ENCODE results near the gene SUPT5H.
"Not testable (repeated sequence)": the region's sequence is repeated elsewhere in the genome, so short reads cannot be mapped to it uniquely, and the experiment has no call there.

SUPT5H gene

GRCh38 chr19:39426170-39426569 is 19.2 kb upstream of the SUPT5H start:
- no peak for DNase-seq

DNA sequence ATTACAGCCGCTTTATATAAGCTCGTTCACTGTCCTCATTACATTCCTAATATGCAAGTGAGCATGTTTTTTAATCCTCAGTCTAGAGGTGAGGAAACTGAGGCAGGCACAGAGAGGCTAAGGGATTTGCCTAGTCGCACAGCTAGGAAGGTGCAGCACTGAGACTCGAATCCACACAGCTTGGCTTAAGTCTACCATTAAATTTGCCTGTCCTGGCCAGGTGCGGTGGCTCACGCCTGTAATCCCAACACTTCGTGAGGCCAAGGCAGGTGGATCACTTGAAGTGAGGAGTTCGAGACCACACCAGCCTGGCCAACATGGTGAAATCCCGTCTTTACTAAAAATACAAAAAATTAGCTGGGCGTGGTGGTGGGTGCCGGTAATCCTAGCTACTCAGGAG is 17.7 kb upstream of the SUPT5H start:
- DNase-seq = no peak

DNA sequence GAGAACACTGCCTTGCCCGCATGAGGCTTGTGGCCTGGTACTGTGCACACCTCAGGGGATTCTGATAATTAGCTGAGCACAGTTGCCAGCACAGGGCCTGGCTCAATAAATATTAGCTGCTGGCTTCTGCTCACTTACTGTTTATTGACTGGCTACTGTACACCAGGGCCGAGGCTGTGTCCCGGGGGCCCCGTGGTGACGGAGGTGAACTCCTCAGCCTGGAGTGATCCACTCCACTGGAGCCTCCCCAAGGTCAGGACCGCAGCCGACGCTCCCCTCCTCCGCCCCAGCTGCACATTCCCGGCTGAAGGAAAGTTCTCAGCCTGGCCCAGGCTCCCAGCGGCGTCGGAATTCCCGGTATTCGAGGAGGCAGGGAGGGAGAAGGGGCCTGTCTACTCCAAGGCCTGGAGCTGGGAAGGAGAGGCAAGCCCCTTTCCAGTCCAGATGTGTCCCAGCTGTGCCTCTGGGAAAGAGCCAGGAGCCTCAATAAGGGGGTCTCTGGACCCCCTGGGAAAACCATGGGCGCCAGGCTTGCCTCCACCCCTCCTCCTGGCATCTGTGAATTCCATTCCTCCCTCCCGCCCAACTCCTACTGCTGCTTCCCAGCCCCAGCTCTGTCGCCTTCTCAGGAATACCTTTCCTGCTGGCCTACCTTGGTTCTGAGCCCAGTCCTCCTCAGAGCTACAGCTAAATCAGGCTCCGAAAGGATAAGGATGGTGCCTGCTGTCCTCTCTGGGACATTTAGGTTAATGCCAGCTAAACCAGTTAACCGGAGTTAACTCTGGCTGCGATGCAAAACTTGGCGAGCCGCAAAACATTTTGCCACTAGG is 16.9 kb upstream of the SUPT5H start:
- DNase-seq = no peak

DNA sequence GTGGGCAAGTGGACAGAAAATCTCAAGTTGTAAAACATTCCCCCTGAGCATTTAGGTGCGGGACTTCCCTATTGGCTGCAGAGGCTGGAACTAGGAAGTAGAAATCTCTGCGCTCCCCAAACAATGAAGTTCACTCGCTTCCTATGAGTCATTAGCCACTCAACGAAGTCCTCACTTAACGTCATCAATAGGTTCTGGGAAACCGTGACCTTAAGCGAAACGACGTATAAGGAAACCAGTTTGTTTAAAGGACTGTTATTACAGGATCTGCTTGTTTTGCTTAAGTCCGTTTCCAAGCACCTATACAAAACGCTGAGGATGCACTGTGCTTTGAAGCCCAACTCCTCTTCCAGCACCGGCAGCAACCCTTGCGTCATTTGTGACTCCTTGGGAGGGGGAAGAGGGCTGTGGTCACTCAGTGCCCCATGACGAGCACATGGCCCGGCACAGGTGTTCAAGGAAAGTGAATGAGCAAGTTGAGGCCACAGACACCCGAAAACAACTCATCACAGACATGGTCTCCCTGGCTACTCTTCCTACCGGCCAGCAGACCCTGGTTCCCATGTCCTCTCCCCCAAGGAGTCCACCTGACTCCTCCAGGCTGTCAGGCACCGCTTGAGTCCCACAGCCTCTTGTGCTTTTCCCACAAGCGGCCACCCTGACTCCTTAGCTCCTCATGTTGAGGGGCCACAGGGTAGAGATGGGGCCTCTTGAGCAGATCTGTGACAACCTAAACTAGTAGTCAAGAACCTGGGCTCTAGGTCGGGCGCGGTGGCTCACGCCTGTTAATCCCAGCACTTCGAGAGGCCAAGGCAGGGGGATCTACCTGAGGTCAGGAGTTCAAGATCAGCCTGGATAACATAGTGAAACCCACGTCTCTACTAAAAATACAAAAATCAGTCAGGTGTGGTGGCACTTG is 14.4 kb upstream of the SUPT5H start:
- no peak for DNase-seq

DNA sequence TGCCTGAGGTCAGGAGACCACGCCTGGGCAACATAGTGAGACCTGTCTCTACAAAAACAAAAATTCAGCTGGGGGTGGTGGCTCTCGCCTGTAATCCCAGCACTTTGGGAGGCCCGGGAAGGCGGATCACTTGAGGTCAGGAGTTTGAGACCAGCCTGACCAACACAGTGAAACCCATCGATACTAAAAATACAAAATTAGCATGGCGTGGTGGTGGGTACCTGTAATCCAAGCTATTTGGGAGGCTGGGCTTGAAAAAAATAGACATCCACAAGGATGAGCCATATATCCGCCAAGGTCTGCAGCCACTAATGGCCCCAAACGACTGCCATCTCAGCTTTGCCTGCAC is 12.7 kb upstream of the SUPT5H start:
- DNase-seq = no peak

GRCh38 chr19:39433480-39434079 is 11.8 kb upstream of the SUPT5H start:
- DNase-seq = no peak

DNA sequence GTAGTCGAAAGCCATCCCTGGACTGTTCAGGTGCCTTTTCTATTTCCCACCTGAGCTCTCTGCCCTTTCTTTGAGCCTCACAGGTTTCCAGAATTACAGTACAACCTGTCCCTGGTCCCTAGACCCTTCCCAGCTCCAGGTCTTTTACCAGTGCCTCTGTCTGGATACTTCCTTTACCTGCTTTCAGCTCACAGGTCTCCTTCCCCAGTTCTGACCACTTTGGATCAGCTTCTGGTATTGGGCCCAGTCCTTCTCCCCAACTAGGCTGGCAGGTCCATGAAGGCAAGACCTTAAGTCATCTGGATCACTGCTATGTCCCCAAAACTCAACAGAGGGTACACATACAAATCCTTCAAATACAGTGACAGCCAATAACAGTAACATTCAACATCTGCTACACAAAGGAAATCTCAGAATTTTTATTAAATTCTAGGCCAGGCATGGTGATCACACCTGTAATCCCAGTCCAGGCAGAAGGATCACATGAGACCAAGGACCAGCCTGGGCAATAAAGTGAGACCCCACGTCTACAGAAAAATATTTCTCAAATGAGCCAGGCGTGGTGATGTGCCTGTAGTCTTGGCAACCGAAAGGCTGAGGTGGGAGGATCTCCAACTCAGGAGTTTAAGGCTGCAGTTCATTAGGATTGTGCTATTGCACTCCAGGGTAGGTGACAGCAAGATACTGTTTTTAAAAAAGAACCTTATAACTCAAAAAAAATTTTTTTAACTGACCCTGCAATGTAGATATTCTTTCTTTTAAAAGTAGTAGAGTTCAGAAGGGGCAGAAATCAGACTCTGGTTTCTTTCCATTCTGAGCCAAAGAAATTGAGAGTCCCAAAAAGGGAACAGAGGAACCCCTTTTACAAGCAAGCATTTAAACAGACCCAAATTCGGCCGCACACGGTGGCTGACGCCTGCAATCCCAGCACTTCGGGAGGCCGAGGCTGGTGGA is 11.0 kb upstream of the SUPT5H start:
- no peak for DNase-seq

DNA sequence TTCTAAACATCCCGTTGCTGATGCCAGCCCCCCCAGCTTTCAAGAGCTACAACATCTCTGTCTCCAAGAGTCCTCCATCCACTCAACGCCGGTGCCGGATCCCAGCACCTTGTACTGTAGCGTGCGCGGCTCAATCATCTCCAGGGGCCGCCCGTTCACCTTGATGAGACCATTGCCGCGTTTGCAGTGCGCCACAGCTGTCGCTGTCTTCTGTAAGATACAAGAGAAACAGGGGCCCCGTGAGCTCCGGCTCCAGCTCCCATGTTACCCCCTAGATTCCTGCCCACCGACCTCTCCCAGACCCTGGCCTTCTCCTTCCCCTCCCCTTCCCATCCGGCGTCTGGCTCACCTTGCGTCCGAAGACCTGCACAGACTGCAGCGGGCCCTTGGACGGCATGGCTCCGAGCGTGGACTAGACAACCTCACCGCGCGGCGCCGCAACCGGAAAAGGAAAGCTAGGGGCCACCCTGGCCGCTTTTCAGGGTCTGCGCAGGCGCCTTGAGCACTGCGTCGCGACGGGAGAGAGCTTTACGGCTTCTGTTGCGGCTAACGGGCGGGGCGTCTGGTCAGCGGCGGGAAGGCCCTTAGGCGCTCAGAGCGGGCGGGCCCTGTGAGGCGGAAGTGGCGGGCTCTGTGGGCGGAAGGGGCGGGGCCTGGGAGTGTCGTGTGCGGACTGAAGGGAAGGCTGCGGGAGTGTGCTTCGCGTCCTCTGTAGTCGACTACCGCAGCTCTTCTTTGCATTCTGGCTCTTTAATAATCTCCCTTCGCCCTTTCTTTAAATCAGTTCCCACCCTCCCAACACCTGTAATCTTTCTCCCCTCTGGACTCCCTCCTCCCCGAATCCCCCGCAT is 9.7 kb upstream of the SUPT5H start, which contains the start of gene RPS16:
Gene RPS16, minus strand, starts transcription at position 451 of the 851 bp plus-strand sequence. Its CDS starts 54 bp downstream, at position 397.
- peak; percentile 98 to 99 for DNase-seq

- no peak for DNase-seq
These were observed 9.0 kb upstream of the SUPT5H start for GRCh38 chr19:39436350-39436716.

DNA sequence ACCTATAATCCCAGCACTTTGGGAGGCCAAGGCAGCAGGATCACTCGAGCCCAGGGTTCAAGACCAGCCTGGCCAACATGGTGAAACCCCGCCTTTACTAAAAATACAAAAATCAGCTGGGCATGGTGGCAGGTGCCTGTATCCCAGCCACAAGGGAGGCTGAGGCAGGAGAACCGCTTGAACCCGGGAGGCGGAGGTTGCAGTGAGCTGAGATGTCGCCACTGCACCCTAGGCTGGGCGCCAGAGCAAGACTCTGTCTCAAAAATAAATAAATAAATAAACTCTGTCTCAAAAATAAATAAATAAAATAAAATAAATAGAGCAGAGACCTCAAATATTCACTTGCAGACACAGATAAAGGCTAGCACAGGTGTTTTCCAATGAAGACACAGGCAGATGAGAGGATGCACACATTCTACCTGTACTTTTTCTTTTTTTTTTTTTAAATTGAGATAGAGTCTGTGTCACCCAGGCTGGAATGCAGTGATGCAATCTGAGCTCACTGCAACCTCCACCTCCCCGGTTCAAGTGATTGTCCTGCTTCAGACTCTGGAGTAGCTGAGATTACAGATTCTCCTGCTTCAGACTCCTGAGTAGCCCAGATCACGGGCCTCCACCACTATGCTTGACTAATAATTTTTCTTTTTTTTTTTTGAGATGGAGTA is 7.0 kb upstream of the SUPT5H start:
- DNase-seq = no peak

DNA sequence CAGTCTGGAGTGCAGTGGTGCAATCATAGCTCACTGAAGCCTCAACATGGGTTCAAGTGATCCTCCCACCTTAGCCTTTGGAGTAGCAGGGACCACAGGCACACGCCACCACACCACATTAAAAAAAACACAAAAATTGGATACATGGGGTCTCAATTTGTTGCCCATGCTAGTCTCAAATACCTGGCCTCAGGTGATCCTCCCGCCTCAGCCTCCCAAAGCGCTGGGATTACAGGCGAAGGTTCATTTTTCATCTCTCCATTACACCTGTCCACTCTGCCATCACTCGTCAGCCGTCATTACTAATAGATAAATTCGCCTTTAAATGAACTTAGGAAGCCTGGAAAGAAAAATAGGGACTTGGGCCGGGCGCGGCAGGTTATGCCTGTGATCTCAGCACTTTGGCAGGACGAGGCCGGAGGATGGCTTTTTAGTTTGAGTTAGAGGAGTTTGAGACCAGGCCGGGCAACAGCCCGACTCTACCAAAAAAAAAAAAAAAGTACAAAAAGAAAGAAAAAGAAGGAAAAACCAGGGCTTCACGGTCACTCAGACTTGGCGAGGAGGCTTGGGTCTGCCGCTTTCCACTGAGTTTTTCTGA is 685 bp upstream of the SUPT5H start:
- no peak for DNase-seq

GRCh38 chr19:39446365-39447084 is 1.1 kb downstream of the SUPT5H start:
- no peak for DNase-seq

- DNase-seq = no peak
These were observed 2.9 kb downstream of the SUPT5H start for GRCh38 chr19:39448271-39448670.

DNA sequence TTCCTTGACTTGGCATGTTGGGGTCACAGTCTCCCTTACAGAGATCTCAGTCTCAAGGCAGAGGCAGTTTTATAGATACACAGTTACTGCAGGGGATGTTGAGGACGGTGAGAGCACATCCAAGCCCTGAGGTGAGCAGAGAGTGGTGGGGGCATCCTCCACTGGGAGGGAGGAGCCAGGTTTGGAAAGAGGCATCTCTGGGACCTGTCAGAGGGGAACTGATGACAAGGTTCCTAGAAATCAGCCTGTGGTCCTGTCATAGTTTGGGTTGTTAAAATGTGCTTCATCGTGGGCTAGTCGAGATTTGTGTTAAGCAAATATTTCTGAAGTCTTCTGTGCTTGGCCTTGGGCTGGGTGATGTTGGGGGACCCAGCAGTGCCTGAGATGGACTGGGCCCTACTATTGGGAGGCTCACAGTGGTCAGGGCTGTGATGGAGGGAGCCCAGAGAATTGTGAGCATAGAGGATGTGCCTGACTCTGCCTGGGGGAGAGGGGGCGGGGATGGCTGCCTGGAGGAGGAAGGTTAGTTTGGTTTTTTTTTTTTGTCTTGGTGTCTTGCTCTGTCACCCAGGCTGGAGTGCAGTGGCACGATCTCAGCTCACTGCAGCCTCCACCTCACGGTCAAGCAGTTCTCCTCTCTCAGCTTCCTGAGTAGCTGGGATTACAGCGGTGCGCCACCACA is 3.9 kb downstream of the SUPT5H start:
- no peak for DNase-seq

- DNase-seq = not testable (repeated sequence)
These were observed 5.9 kb downstream of the SUPT5H start for GRCh38 chr19:39451257-39451656.

DNA sequence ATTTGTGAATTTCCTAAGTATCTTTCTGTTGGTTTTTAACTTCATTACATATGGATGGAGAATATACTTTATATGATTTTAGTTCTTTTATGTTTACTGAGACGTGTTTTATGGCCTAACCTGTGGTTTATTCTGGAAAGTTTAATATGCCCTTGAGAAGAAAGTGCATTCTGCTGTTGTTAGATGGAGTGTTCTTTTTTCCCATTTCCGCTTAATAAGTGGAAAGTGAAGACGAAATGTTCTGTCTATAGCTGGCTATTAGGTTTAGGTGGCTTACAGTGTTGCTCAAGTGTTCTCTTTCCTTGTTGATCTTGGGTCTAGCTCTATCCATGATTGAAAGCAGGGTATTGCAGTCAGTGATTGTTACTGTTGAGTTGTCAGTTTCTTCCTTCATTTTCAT is 18.0 kb downstream of the SUPT5H start:
- no peak for DNase-seq

- DNase-seq = no peak
These were observed 20.8 kb downstream of the SUPT5H start for GRCh38 chr19:39465956-39466747.

DNA sequence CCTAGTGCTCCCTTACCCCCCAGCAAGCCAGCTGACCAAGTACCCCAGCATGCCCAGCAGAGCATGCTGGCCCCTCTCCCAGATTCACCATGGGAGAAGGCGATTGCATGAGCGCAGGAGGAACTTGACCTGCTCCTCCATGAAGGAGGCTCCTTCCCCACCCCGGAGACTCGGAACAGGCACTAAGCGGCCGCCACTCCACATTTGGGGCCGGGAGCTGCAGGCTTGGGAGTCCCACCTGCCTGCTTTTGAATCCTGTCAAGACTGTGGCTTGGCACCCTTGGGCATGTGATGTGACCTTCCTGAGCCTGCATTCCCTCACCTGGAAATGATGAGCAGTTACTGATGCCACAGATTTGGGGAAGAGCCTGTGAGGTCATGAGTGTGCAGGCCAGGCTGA is 22.6 kb downstream of the SUPT5H start:
- no peak for DNase-seq
